ENCODE measurements around the gene PGM2L1.
"Not testable (repeated sequence)": the region's sequence is repeated elsewhere in the genome, so short reads cannot be mapped to it uniquely, and the experiment has no call there.

Gene PGM2L1

GRCh38 chr11:74377689-74378088, 20.5 kb downstream of the PGM2L1 start:
- Histone ChIP-seq H3K9ac (no peak overlapping the region), H3K9me3 (no peaks in the 10 kb centered on the region), H3K4me2 (no peak overlapping the region), H3K36me3 (peaks cover 8% of the 10 kb centered on the region; the same call in 1 of the 2 replicates), H3K4me3 (no peak overlapping the region), H3K27me3 (no peaks in the 10 kb centered on the region), H4K20me1 (no peaks in the 10 kb centered on the region), H3K27ac (no peak overlapping the region), H3K4me1 (no peaks in the 10 kb centered on the region)
- TF ChIP-seq Cebpa-rat (IDR thresholded peaks at IDR 0.05), result no peak

GRCh38 chr11:74373382-74373781, 24.9 kb downstream of the PGM2L1 start:
- Histone ChIP-seq H3K36me3 (peaks cover 13% of the 10 kb centered on the region), H3K27ac (no peak overlapping the region), H4K20me1 (no peaks in the 10 kb centered on the region), H3K9ac (no peak overlapping the region), H3K4me1 (no peaks in the 10 kb centered on the region), H3K9me3 (no peaks in the 10 kb centered on the region), H3K4me2 (no peak overlapping the region), H3K27me3 (no peaks in the 10 kb centered on the region), H3K4me3 (no peak overlapping the region)
- no peak for TF ChIP-seq Cebpa-rat (IDR thresholded peaks at IDR 0.05)

- H3K4me1 ChIP-seq, result no peaks in the 10 kb centered on the region
- no peak overlapping the region for H3K4me2 ChIP-seq
- H3K36me3 ChIP-seq, result peaks cover 32% of the 10 kb centered on the region
- TF ChIP-seq Cebpa-rat (IDR thresholded peaks at IDR 0.05), result no peak
- 0 out of 2 replicates have a peak, but pooled peaks cover 3% of the 10 kb centered on the region for H3K9me3 ChIP-seq
- no peak overlapping the region for H3K4me3 ChIP-seq
- no peak overlapping the region for H3K9ac ChIP-seq
- H3K27ac ChIP-seq, result no peak overlapping the region
- H3K27me3 ChIP-seq, result no peaks in the 10 kb centered on the region
- no peaks in the 10 kb centered on the region for H4K20me1 ChIP-seq
Measured at GRCh38 chr11:74371269-74372052, 26.8 kb downstream of the PGM2L1 start.

GRCh38 chr11:74370123-74370522, 28.1 kb downstream of the PGM2L1 start:
- H3K4me1 ChIP-seq, result no peaks in the 10 kb centered on the region
- no peak for TF ChIP-seq Cebpa-rat (IDR thresholded peaks at IDR 0.05)
- H3K4me2 ChIP-seq, result no peak overlapping the region
- H3K9ac ChIP-seq, result no peak overlapping the region
- H3K27me3 ChIP-seq, result no peaks in the 10 kb centered on the region
- H4K20me1 ChIP-seq, result no peaks in the 10 kb centered on the region
- H3K36me3 ChIP-seq, result peaks cover 36% of the 10 kb centered on the region
- no peak overlapping the region for H3K4me3 ChIP-seq
- 0 out of 2 replicates have a peak, but pooled peaks cover 5% of the 10 kb centered on the region for H3K9me3 ChIP-seq
- H3K27ac ChIP-seq, result no peak overlapping the region

GRCh38 chr11:74367881-74368280, 30.4 kb downstream of the PGM2L1 start:
- TF ChIP-seq Cebpa-rat (IDR thresholded peaks at IDR 0.05), result no peak
- no peak overlapping the region for H3K4me3 ChIP-seq
- H4K20me1 ChIP-seq, result no peaks in the 10 kb centered on the region
- no peaks in the 10 kb centered on the region for H3K27me3 ChIP-seq
- H3K9me3 ChIP-seq, result 0 out of 2 replicates have a peak, but pooled peaks cover 5% of the 10 kb centered on the region
- no peak overlapping the region for H3K4me2 ChIP-seq
- H3K36me3 ChIP-seq, result peaks cover 27% of the 10 kb centered on the region
- H3K9ac ChIP-seq, result no peak overlapping the region
- no peak overlapping the region for H3K27ac ChIP-seq
- no peaks in the 10 kb centered on the region for H3K4me1 ChIP-seq

GRCh38 chr11:74366576-74366975, 31.7 kb downstream of the PGM2L1 start:
- Histone ChIP-seq H3K4me3 (no peak overlapping the region), H3K27ac (no peak overlapping the region), H3K9ac (no peak overlapping the region), H3K9me3 (0 out of 2 replicates have a peak, but pooled peaks cover 5% of the 10 kb centered on the region), H3K4me1 (no peaks in the 10 kb centered on the region), H4K20me1 (no peaks in the 10 kb centered on the region), H3K36me3 (peaks cover 27% of the 10 kb centered on the region), H3K27me3 (no peaks in the 10 kb centered on the region), H3K4me2 (no peak overlapping the region)
- TF ChIP-seq Cebpa-rat (IDR thresholded peaks at IDR 0.05), result no peak

- not testable (repeated sequence) for H4K20me1 ChIP-seq, H3K4me1 ChIP-seq, H3K4me3 ChIP-seq, H3K27ac ChIP-seq, H3K4me2 ChIP-seq, H3K9me3 ChIP-seq, H3K9ac ChIP-seq, H3K27me3 ChIP-seq
- H3K36me3 ChIP-seq, result peaks cover 29% of the 10 kb centered on the region
Measured at GRCh38 chr11:74365805-74366204, 32.4 kb downstream of the PGM2L1 start.

GRCh38 chr11:74357449-74357848, 40.8 kb downstream of the PGM2L1 start:
- Histone ChIP-seq H3K4me2 (no peak overlapping the region), H3K9me3 (peaks cover 11% of the 10 kb centered on the region), H3K9ac (no peak overlapping the region), H3K27ac (no peak overlapping the region), H4K20me1 (no peaks in the 10 kb centered on the region), H3K27me3 (no peaks in the 10 kb centered on the region), H3K4me3 (no peak overlapping the region), H3K36me3 (peaks cover 28% of the 10 kb centered on the region), H3K4me1 (no peaks in the 10 kb centered on the region)
- TF ChIP-seq Cebpa-rat (IDR thresholded peaks at IDR 0.05), result no peak

GRCh38 chr11:74355626-74356025, 42.6 kb downstream of the PGM2L1 start:
- H3K27ac ChIP-seq, result no peak overlapping the region
- no peak overlapping the region for H3K9ac ChIP-seq
- no peaks in the 10 kb centered on the region for H4K20me1 ChIP-seq
- H3K4me3 ChIP-seq, result no peak overlapping the region
- H3K4me2 ChIP-seq, result no peak overlapping the region
- H3K36me3 ChIP-seq, result peaks cover 34% of the 10 kb centered on the region
- peaks cover 5% of the 10 kb centered on the region for H3K9me3 ChIP-seq
- H3K4me1 ChIP-seq, result no peaks in the 10 kb centered on the region
- TF ChIP-seq Cebpa-rat (IDR thresholded peaks at IDR 0.05), result no peak
- H3K27me3 ChIP-seq, result no peaks in the 10 kb centered on the region

GRCh38 chr11:74354036-74354435, 44.2 kb downstream of the PGM2L1 start:
- no peak for TF ChIP-seq Cebpa-rat (IDR thresholded peaks at IDR 0.05)
- Histone ChIP-seq H3K27ac (no peak overlapping the region), H3K4me2 (no peak overlapping the region), H3K36me3 (peaks cover 27% of the 10 kb centered on the region), H3K4me1 (no peaks in the 10 kb centered on the region), H4K20me1 (no peaks in the 10 kb centered on the region), H3K4me3 (no peak overlapping the region), H3K27me3 (no peaks in the 10 kb centered on the region), H3K9me3 (no peaks in the 10 kb centered on the region), H3K9ac (no peak overlapping the region)
